Measurements from ENCODE around the gene FGR. TPM values are rescaled to one million over a fixed set of nuclear protein-coding genes. Genes with fewer than 3 reads are reported as not detected.

Gene FGR
- total and polyA plus RNA-seq, 2 donors (not counting 1 experiment from before 2014, with no cell fraction given): 57.0 to 295 TPM

DNA sequence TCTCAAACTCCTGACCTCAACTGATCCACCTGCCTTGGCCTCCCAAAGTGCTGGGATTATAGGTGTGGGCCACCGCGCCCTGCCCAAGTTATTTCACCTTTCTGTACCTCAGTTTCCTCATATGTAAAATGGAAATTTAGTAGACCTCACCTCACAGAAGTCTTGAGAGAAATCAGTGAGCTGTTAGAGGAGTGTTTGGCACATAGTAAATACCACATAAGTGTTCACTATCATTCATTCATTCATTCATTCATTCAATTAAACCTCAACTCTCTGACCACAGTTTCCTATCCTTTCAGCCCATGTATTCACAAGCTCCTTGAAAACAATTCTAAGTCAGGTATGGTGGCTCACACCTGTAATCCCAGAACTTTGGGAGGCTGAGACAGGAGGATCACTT is 3.8 kb upstream of the FGR start:
- no peak overlapping the region for H3K4me3 ChIP-seq (ENCODE audit: control extremely low read depth in 1 of 5, extremely low read depth in 1 of 5, insufficient read depth in 1 of 5, low read depth in 2 of 5, low read length in 4 of 5)
- no peak overlapping the region for H3K4me2 ChIP-seq (replicated peaks; ENCODE audit: low read depth, low read length, poor library complexity, severe bottlenecking)
- H3K9me3 Mint-ChIP-seq (ENCODE audit: insufficient read depth): no peaks in the 10 kb centered on the region
- TF ChIP-seq, protein P1, sequence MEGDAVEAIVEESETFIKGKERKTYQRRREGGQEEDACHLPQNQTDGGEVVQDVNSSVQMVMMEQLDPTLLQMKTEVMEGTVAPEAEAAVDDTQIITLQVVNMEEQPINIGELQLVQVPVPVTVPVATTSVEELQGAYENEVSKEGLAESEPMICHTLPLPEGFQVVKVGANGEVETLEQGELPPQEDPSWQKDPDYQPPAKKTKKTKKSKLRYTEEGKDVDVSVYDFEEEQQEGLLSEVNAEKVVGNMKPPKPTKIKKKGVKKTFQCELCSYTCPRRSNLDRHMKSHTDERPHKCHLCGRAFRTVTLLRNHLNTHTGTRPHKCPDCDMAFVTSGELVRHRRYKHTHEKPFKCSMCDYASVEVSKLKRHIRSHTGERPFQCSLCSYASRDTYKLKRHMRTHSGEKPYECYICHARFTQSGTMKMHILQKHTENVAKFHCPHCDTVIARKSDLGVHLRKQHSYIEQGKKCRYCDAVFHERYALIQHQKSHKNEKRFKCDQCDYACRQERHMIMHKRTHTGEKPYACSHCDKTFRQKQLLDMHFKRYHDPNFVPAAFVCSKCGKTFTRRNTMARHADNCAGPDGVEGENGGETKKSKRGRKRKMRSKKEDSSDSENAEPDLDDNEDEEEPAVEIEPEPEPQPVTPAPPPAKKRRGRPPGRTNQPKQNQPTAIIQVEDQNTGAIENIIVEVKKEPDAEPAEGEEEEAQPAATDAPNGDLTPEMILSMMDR (IDR thresholded peaks at IDR 0.05): no peak
- TF ChIP-seq EZH2 (IDR thresholded peaks at IDR 0.05; ENCODE audit: borderline replicate concordance, insufficient read depth, low read depth, low read length, poor library complexity, severe bottlenecking): no peak
- H3K27me3 ChIP-seq (replicated peaks in 1 of 4; ENCODE audit: control extremely low read depth in 1 of 4, control insufficient read depth in 3 of 4, insufficient read depth in 4 of 4, low read length in 3 of 4): no peaks in the 10 kb centered on the region
- CTCF ChIA-PET: interaction anchor here (0.9 to 7.9 kb wide), 7 partner anchors 18 to 282 kb away, joined by 3 to 101 read pairs (median 4); no protein-coding TSS in a partner anchor
- peak overlapping the region; percentile 65 for H3K27ac Mint-ChIP-seq
- no CpG with 5 or more reads among the region's 2 CpGs for WGBS (ENCODE audit: insufficient coverage)
- ATAC-seq (ENCODE audit: low read depth) (no peak), DNase-seq (no peak)
- POLR2A ChIA-PET: interaction anchor here (1.3 kb wide), 1 partner anchor 24 kb away, joined by 3 read pairs; no protein-coding TSS in a partner anchor
- no peak overlapping the region for H3K4me3 Mint-ChIP-seq
- no peaks in the 10 kb centered on the region for H3K36me3 ChIP-seq (replicated peaks in 1 of 2; ENCODE audit: control extremely low read depth in 1 of 2, control insufficient read depth in 1 of 2, extremely low read depth in 1 of 2, insufficient read depth in 2 of 2, low read length in 1 of 2)
- H4K20me1 ChIP-seq (ENCODE audit: control insufficient read depth, insufficient read depth, low read length, poor library complexity, severe bottlenecking): no peaks in the 10 kb centered on the region
- H3K4me1 ChIP-seq (ENCODE audit: control insufficient read depth in 2 of 2, insufficient read depth in 2 of 2, low read length in 2 of 2): peaks cover 32 to 57% of the 10 kb centered on the region in 2 donors
- peaks cover 0 to 8% (median 0%) of the 10 kb centered on the region in 3 donors for H3K9me3 ChIP-seq (ENCODE audit: control extremely low read depth in 1 of 3, control insufficient read depth in 2 of 3, insufficient read depth in 1 of 3, low read length in 2 of 3)
- intact Hi-C loops (cut with micrococcal nuclease): no loop called here
- H3K9ac ChIP-seq (ENCODE audit: low read length): no peak overlapping the region
- no peaks in the 10 kb centered on the region for H3K27me3 Mint-ChIP-seq
- no peak overlapping the region for H2AFZ ChIP-seq (ENCODE audit: insufficient read depth, low read depth, low read length, poor library complexity, severe bottlenecking)
- H3K79me2 ChIP-seq (ENCODE audit: control insufficient read depth, insufficient read depth, low read length): peaks cover 12% of the 10 kb centered on the region
- H3K27ac ChIP-seq (ENCODE audit: low read length in 2 of 2): peak overlapping the region in 1 of 2 donors; percentile 16
- peaks cover 45% of the 10 kb centered on the region for H3K4me1 Mint-ChIP-seq

DNA sequence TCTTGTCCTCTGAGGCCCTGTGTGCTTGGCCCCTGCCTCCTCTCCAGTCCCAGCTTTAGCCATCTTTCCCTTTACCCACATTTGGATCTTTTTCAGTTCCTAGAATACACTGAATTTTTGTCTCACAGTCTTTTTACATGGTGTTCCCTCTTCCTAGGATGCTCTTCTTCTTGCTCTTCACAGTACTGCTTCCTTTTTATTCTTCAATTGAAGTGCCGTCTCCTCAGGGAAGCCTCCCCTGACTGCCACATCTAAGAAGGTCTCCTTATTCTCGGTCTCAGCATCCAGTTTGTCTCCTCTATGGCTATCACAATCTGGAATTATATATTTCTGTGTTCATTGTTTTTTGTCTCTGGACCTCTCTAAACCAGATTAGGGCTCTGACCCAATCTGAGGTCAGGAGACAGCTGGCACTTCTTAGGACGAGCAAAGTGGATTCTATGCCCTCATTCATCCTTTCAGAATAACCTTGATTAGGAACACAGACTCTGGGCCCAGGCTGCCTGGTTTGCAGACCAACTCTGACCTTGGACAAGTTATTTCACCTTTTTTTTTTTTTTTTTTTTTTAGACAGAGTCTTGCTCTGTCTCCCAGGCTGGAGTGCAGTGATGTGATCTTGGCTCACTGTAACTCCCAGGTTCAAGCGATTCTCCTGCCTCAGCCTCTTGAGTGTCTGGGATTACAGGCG is 3.2 kb upstream of the FGR start:
- H3K4me1 Mint-ChIP-seq: peaks cover 46% of the 10 kb centered on the region
- ChIA-PET CTCF (interaction anchor here (0.7 to 7.9 kb wide), 9 partner anchors 9 to 281 kb away, joined by 3 to 101 read pairs (median 4); no protein-coding TSS in a partner anchor), POLR2A (interaction anchor here (0.7 to 1.3 kb wide), 4 partner anchors 17 to 387 kb away, joined by 3 to 6 read pairs (median 4); no protein-coding TSS in a partner anchor)
- H3K9ac ChIP-seq (ENCODE audit: low read length): no peak overlapping the region
- no peak overlapping the region for H3K4me2 ChIP-seq (replicated peaks; ENCODE audit: low read depth, low read length, poor library complexity, severe bottlenecking)
- peaks cover 0 to 8% (median 0%) of the 10 kb centered on the region in 3 donors for H3K9me3 ChIP-seq (ENCODE audit: control extremely low read depth in 1 of 3, control insufficient read depth in 2 of 3, insufficient read depth in 1 of 3, low read length in 2 of 3)
- H3K9me3 Mint-ChIP-seq (ENCODE audit: insufficient read depth): no peaks in the 10 kb centered on the region
- DNase-seq: no peak
- no peak for TF ChIP-seq EZH2 (IDR thresholded peaks at IDR 0.05; ENCODE audit: borderline replicate concordance, insufficient read depth, low read depth, low read length, poor library complexity, severe bottlenecking)
- TF ChIP-seq, protein P1 (IDR thresholded peaks at IDR 0.05): no peak
- no peak overlapping the region for H2AFZ ChIP-seq (ENCODE audit: insufficient read depth, low read depth, low read length, poor library complexity, severe bottlenecking)
- no peaks in the 10 kb centered on the region for H3K27me3 Mint-ChIP-seq
- peaks cover 34 to 58% of the 10 kb centered on the region in 2 donors for H3K4me1 ChIP-seq (ENCODE audit: control insufficient read depth in 2 of 2, insufficient read depth in 2 of 2, low read length in 2 of 2)
- no peak overlapping the region for H3K4me3 Mint-ChIP-seq
- H3K27ac Mint-ChIP-seq: peak overlapping the region; percentile 65
- intact Hi-C loops (cut with micrococcal nuclease): no loop called here
- H3K79me2 ChIP-seq (ENCODE audit: control insufficient read depth, insufficient read depth, low read length): peaks cover 12% of the 10 kb centered on the region
- H3K36me3 ChIP-seq (replicated peaks in 1 of 2; ENCODE audit: control extremely low read depth in 1 of 2, control insufficient read depth in 1 of 2, extremely low read depth in 1 of 2, insufficient read depth in 2 of 2, low read length in 1 of 2): no peaks in the 10 kb centered on the region
- no peak overlapping the region for H3K4me3 ChIP-seq (ENCODE audit: control extremely low read depth in 1 of 5, extremely low read depth in 1 of 5, insufficient read depth in 1 of 5, low read depth in 2 of 5, low read length in 4 of 5)
- peak overlapping the region; percentile 6 to 16 for H3K27ac ChIP-seq (ENCODE audit: low read length in 2 of 2)
- no peaks in the 10 kb centered on the region for H4K20me1 ChIP-seq (ENCODE audit: control insufficient read depth, insufficient read depth, low read length, poor library complexity, severe bottlenecking)
- ATAC-seq (ENCODE audit: low read depth): no peak
- no peaks in the 10 kb centered on the region for H3K27me3 ChIP-seq (replicated peaks in 1 of 4; ENCODE audit: control extremely low read depth in 1 of 4, control insufficient read depth in 3 of 4, insufficient read depth in 4 of 4, low read length in 3 of 4)
- WGBS (ENCODE audit: insufficient coverage): 95% methylated on average over 2 of the region's 5 CpGs
